Measurements from ENCODE around the gene ZNF785. TPM values are rescaled to one million over a fixed set of nuclear protein-coding genes. Genes with fewer than 3 reads are reported as not detected.

Gene ZNF785
- total RNA-seq, 1 experiment from 2014 or later: 18.8 TPM

- Histone ChIP-seq H3K9ac (ENCODE audit: extremely low read depth, insufficient read length, low read length) (no peak overlapping the region), H2BK5ac (ENCODE audit: insufficient read length, low read length) (no peak overlapping the region), H2BK120ac (ENCODE audit: low read depth, low read length, poor library complexity, severe bottlenecking) (no peak overlapping the region), H3K9me3 (ENCODE audit: control insufficient read depth, low read depth, low read length) (no peaks in the 10 kb centered on the region), H3K79me1 (ENCODE audit: insufficient read depth, low read depth, low read length, poor library complexity, severe bottlenecking) (no peaks in the 10 kb centered on the region), H3K56ac (ENCODE audit: insufficient read length, low read depth, low read length) (no peak overlapping the region), H4K5ac (ENCODE audit: insufficient read length, low read depth, low read length) (no peak overlapping the region), H3K27ac (ENCODE audit: insufficient read length, low read depth, low read length) (no peak overlapping the region), H3K14ac (ENCODE audit: insufficient read depth, low read length) (no peak overlapping the region), H4K91ac (ENCODE audit: insufficient read length, low read depth, low read length) (no peak overlapping the region), H3K23ac (ENCODE audit: insufficient read length, low read depth, low read length) (no peak overlapping the region), H4K20me1 (ENCODE audit: control insufficient read depth, insufficient read depth, insufficient read length) (no peaks in the 10 kb centered on the region), H3K4me2 (ENCODE audit: insufficient read depth, insufficient read length, low read length) (no peak overlapping the region), H2BK12ac (ENCODE audit: insufficient read length, low read depth, low read length) (no peak overlapping the region), H4K8ac (replicated peaks; ENCODE audit: insufficient read length, low read depth, low read length) (no peak overlapping the region), H3K4me1 (ENCODE audit: insufficient read depth, low read length) (no peaks in the 10 kb centered on the region; the same call in 1 of the 2 replicates), H3T11ph (ENCODE audit: low read length) (no peak overlapping the region), H2BK20ac (ENCODE audit: low read depth, low read length, poor library complexity, severe bottlenecking) (no peak overlapping the region), H3K18ac (ENCODE audit: insufficient read length, low read depth, low read length) (no peak overlapping the region), H2AK5ac (ENCODE audit: insufficient read length, low read length) (no peak overlapping the region), H2BK15ac (ENCODE audit: low read depth, low read length) (no peak overlapping the region), H3K79me2 (ENCODE audit: insufficient read depth, low read length) (no peaks in the 10 kb centered on the region), H3K4ac (ENCODE audit: low read depth, low read length) (no peak overlapping the region), H3K23me2 (ENCODE audit: insufficient read length, low read depth, low read length, poor library complexity, severe bottlenecking) (peaks cover 8% of the 10 kb centered on the region), H3K27me3 (ENCODE audit: insufficient read depth, low read length) (no peaks in the 10 kb centered on the region), H2AFZ (ENCODE audit: low read length) (no peak overlapping the region)
- peaks cover 9% of the 10 kb centered on the region for H3K27me3 Mint-ChIP-seq (ENCODE audit: low read depth)
- WGBS (ENCODE audit: extremely low coverage, insufficient read length, low lambda C conversion rate): no CpG with 5 or more reads among the region's 8 CpGs
- DNase-seq: no peak
- H3K4me3 Mint-ChIP-seq: no peak overlapping the region
- H3K4me1 Mint-ChIP-seq: peaks cover 8 to 21% of the 10 kb centered on the region in 2 experiments
- H3K36me3 Mint-ChIP-seq (ENCODE audit: insufficient read depth in 1 of 3, low read depth in 3 of 3): no peaks in the 10 kb centered on the region
- no peaks in the 10 kb centered on the region for H3K9me3 Mint-ChIP-seq
- no peak for TF ChIP-seq CTCF (conservative IDR thresholded peaks at IDR 0.05)
- H3K27ac Mint-ChIP-seq: no peak overlapping the region
Observed at GRCh38 chr16:30565984-30566383, 19.5 kb downstream of the ZNF785 start.
